H1 (cell line): Measurements from ENCODE around the gene CDON. TPM values are rescaled to one million over a fixed set of nuclear protein-coding genes. Genes with fewer than 3 reads are reported as not detected.
A peak's percentile ranks its signal among the peaks of the same experiment; 100 is the strongest.

Experiments used
- CTCF ChIA-PET: fragments of 300-600 bp; sonication (Branson Sonifier 250); formaldehyde crosslinking; loops from one replicate; lab custom pipeline; 2021; ENCODE audit not compliant: partially characterized antibody; lab: Charles Lee
- POLR2A ChIA-PET: fragments of 300-600 bp; sonication (Branson Sonifier 250); formaldehyde crosslinking; loops from one replicate; lab custom pipeline; 2021; ENCODE audit warnings: inconsistent platforms; ENCODE audit not compliant: partially characterized antibody; lab: Charles Lee
- DNase-seq, 2 experiments: peaks; one replicate each; pipeline versions ENCODE4 v3.0.0 to v3.0.0-alpha.2; 2010 to 2022; ENCODE audit warnings: low spot score in 2 of 2, low read depth in 1 of 2, mixed read lengths in 1 of 2
- FAIRE-seq: peaks from 2 replicates; lab custom pipeline; 2011; peaks lifted over from hg19 to GRCh38; lab: Jason Lieb, UNC
- H2AFZ ChIP-seq: 2 replicates; pipeline ENCODE4 v1.8.1; 2012; ENCODE audit warnings: low read length, inconsistent platforms
- H2AK5ac ChIP-seq: 2 replicates; pipeline ENCODE4 v1.6.1; 2013; ENCODE audit warnings: low read depth, low read length
- H2BK120ac ChIP-seq: replicated peaks from 2 replicates; pipeline ENCODE3; 2013; ENCODE audit warnings: low read depth, low read length, inconsistent platforms
- H2BK12ac ChIP-seq: 2 replicates; pipeline ENCODE4 v1.6.1; 2013; ENCODE audit warnings: low read depth, low read length
- H2BK15ac ChIP-seq: 2 replicates; pipeline ENCODE4 v1.6.1; 2013; ENCODE audit warnings: low read length
- H2BK20ac ChIP-seq: 2 replicates; pipeline ENCODE4 v1.6.1; 2013; ENCODE audit warnings: low read length
- H2BK5ac ChIP-seq: 2 replicates; pipeline ENCODE4 v1.6.1; 2013; ENCODE audit warnings: low read depth, low read length
- H3K14ac ChIP-seq: 2 replicates; pipeline ENCODE4 v1.6.1; 2013; ENCODE audit warnings: inconsistent platforms; ENCODE audit not compliant: insufficient read length
- H3K18ac ChIP-seq: 2 replicates; pipeline ENCODE4 v1.6.1; 2013; ENCODE audit warnings: low read length; ENCODE audit errors: extremely low read depth
- H3K23ac ChIP-seq: 2 replicates; pipeline ENCODE4 v1.6.1; 2013; ENCODE audit warnings: inconsistent platforms; ENCODE audit not compliant: insufficient read length
- H3K23me2 ChIP-seq: 2 replicates; pipeline ENCODE4 v1.6.1; 2013; ENCODE audit warnings: low read depth, low read length
- H3K27ac ChIP-seq: 2 replicates; pipeline ENCODE4 v1.6.1; 2011; ENCODE audit warnings: low read depth, low read length, inconsistent platforms
- H3K27me3 ChIP-seq, 4 experiments: replicated peaks in 1 of 4; 1 replicate in 1 of 4; 2 replicates in 3 of 4; pipeline versions ENCODE4 v1.6.1 to v1.8.1; 2011 to 2013; ENCODE audit warnings: low read length in 3 of 4, mild to moderate bottlenecking in 3 of 4, inconsistent platforms in 2 of 4, mixed read lengths in 2 of 4, moderate library complexity in 1 of 4; ENCODE audit not compliant: control insufficient read depth in 3 of 4, insufficient read depth in 3 of 4; ENCODE audit errors: extremely low read depth in 1 of 4
- H3K36me3 ChIP-seq, 4 experiments: 2 replicates each; pipeline versions ENCODE4 v1.6.1 to v1.8.1; 2011 to 2013; ENCODE audit warnings: mild to moderate bottlenecking in 4 of 4, low read length in 3 of 4, moderate library complexity in 2 of 4, control low read depth in 1 of 4, inconsistent platforms in 1 of 4; ENCODE audit not compliant: insufficient read depth in 4 of 4, control insufficient read depth in 2 of 4
- H3K4ac ChIP-seq: replicated peaks from 2 replicates; pipeline ENCODE3; 2013; ENCODE audit warnings: low read length, low read depth, mixed read lengths, inconsistent platforms; ENCODE audit not compliant: insufficient read length
- H3K4me1 ChIP-seq, 4 experiments: replicated peaks in 1 of 4; 1 replicate in 1 of 4; 2 replicates in 3 of 4; pipeline versions ENCODE4 v1.6.1 to v1.8.1; 2011 to 2013; ENCODE audit warnings: low read length in 3 of 4, inconsistent platforms in 2 of 4, mixed read lengths in 1 of 4; ENCODE audit not compliant: insufficient read depth in 4 of 4, control insufficient read depth in 3 of 4
- H3K4me2 ChIP-seq, 2 experiments: 2 replicates each; pipeline versions ENCODE4 v1.6.1 to v1.8.1; 2011 to 2013; ENCODE audit warnings: low read depth in 2 of 2, low read length in 2 of 2, control low read depth in 1 of 2, inconsistent platforms in 1 of 2, mild to moderate bottlenecking in 1 of 2; ENCODE audit not compliant: insufficient read depth in 1 of 2
- H3K4me3 ChIP-seq, 4 experiments: fragments of 200-600, 300-600 bp in 1 of 4; sonication (generic), shearing (Covaris generic), sonication (Bioruptor Twin) in 1 of 4; 2 replicates each; pipeline versions ENCODE4 v1.5.1 to v1.8.1; 2011 to 2016; ENCODE audit warnings: low read length in 4 of 4, low read depth in 3 of 4, control low read depth in 2 of 4, inconsistent platforms in 2 of 4, mild to moderate bottlenecking in 2 of 4, mixed read lengths in 1 of 4, moderate library complexity in 1 of 4; ENCODE audit not compliant: insufficient read depth in 2 of 4; ENCODE audit errors: extremely low read depth in 1 of 4
- H3K56ac ChIP-seq: replicated peaks from 2 replicates; pipeline ENCODE3; 2013; ENCODE audit warnings: low read depth, mild to moderate bottlenecking, mixed read lengths, low read length, inconsistent platforms; ENCODE audit not compliant: insufficient read length
- H3K79me1 ChIP-seq: 2 replicates; pipeline ENCODE4 v1.6.1; 2013; ENCODE audit warnings: low read depth, low read length, control low read depth
- H3K79me2 ChIP-seq, 2 experiments: 2 replicates each; pipeline versions ENCODE4 v1.6.1 to v1.8.1; 2012 to 2013; ENCODE audit warnings: low read length in 2 of 2, mild to moderate bottlenecking in 2 of 2, inconsistent platforms in 1 of 2; ENCODE audit not compliant: insufficient read depth in 2 of 2, control insufficient read depth in 1 of 2
- H3K9ac ChIP-seq, 4 experiments: replicated peaks in 1 of 4; 1 replicate in 1 of 4; 2 replicates in 3 of 4; pipeline versions ENCODE4 v1.6.1 to v1.8.1; 2011 to 2013; ENCODE audit warnings: low read depth in 3 of 4, low read length in 3 of 4, control low read depth in 2 of 4, mild to moderate bottlenecking in 2 of 4, moderate library complexity in 2 of 4, inconsistent platforms in 1 of 4; ENCODE audit errors: extremely low read depth in 1 of 4
- H3K9me3 ChIP-seq, 2 experiments: 2 replicates each; pipeline versions ENCODE4 v1.6.1 to v1.8.1; 2012 to 2013; ENCODE audit warnings: mild to moderate bottlenecking in 2 of 2, moderate library complexity in 2 of 2, control low read depth in 1 of 2, inconsistent platforms in 1 of 2, low read depth in 1 of 2, low read length in 1 of 2, mixed read lengths in 1 of 2; ENCODE audit not compliant: insufficient read depth in 2 of 2
- H4K20me1 ChIP-seq, 2 experiments: replicated peaks in 1 of 2; 2 replicates each; pipeline versions ENCODE3 to v1.8.1; 2011 to 2013; ENCODE audit warnings: inconsistent platforms in 2 of 2, low read length in 2 of 2, mild to moderate bottlenecking in 1 of 2; ENCODE audit not compliant: insufficient read depth in 2 of 2, control insufficient read depth in 1 of 2
- H4K5ac ChIP-seq: 2 replicates; pipeline ENCODE4 v1.6.1; 2013; ENCODE audit warnings: low read length, low read depth, mixed read lengths, inconsistent platforms; ENCODE audit not compliant: insufficient read length
- H4K8ac ChIP-seq: 2 replicates; pipeline ENCODE4 v1.8.0; 2013; ENCODE audit warnings: mild to moderate bottlenecking, moderate library complexity, low read length, inconsistent platforms; ENCODE audit not compliant: insufficient read depth; ENCODE audit errors: extremely low read depth
- H4K91ac ChIP-seq: replicated peaks from 2 replicates; pipeline ENCODE3; 2013; ENCODE audit warnings: low read length, mixed read lengths, inconsistent platforms; ENCODE audit not compliant: insufficient read length
- BCL11A ChIP-seq, 2 experiments: IDR thresholded peaks; one replicate each; pipeline ENCODE4 v1.6.1; 2011; ENCODE audit warnings: low read depth in 2 of 2, low read length in 2 of 2, mild to moderate bottlenecking in 2 of 2
- WGBS, 2 experiments: shearing (Covaris generic) in 1 of 2; methylation state at CpG; one replicate each; pipeline versions ENCODE4 v1.1.6 to v1.1.7; 2013 to 2015; ENCODE audit warnings: low lambda C conversion rate in 2 of 2, mixed read lengths in 2 of 2, inconsistent platforms in 1 of 2, low coverage in 1 of 2, missing lambda C conversion rate in 1 of 2; ENCODE audit not compliant: insufficient replicate concordance in 2 of 2, insufficient coverage in 1 of 2, insufficient read length in 1 of 2; ENCODE audit errors: extremely low coverage in 1 of 2, missing lambda C conversion rate in 1 of 2; 5-methylcytosine and 5-hydroxymethylcytosine counted together
- polyA plus RNA-seq, 7 experiments: library from polyadenylated mRNA; depleted of rRNA in 3 of 7; stranded (reverse) in 5 of 7; unstranded in 2 of 7; fragments of >200 nt in 5 of 7; fragments of 200-250 nt in 2 of 7; gene quantifications; 1 replicate in 5 of 7; 2 replicates in 1 of 7; 4 replicates in 1 of 7; pipeline versions ENCODE4 v1.2.1 to v1.2.3, GENCODE V29; 2011 to 2013; ENCODE audit warnings: missing spikeins in 2 of 7, mixed read lengths in 2 of 7
- total RNA-seq: library from RNA; stranded (reverse); fragmentation: NEBNext Ultra II Directional; extraction: Animal tissue kit (Norgen Biotek cat#: 25700); gene quantifications from 2 replicates; pipeline ENCODE4 v1.2.1, GENCODE V29; 2021

The CDON gene
- total and polyA plus RNA-seq, 2 of the 8 experiments (the other 6 are each of a cell fraction or from before 2014, with no cell fraction given): 11.0 to 32.5 TPM

- peaks cover 8 to 12% (median 10%) of the 10 kb centered on the region in 4 experiments for H3K4me1 ChIP-seq
- no peak overlapping the region for H2BK12ac ChIP-seq
- H3K14ac ChIP-seq: no peak overlapping the region
- peak overlapping the region; percentile 45; the same call in 1 of the 2 replicates for H4K8ac ChIP-seq
- 0 out of 2 replicates have a peak overlapping the region, but pooled peaks have one; percentile 10 for H2BK5ac ChIP-seq
- ChIA-PET CTCF (interaction anchor here (0.9 to 8.2 kb wide), 12 partner anchors 8 to 271 kb away, joined by 3 to 76 read pairs (median 4); no protein-coding TSS in a partner anchor), POLR2A (interaction anchor here (0.9 to 1.1 kb wide), 2 partner anchors 9 to 47 kb away, joined by 3 read pairs; no protein-coding TSS in a partner anchor)
- H3K4me3 ChIP-seq: no peak overlapping the region
- H2BK20ac ChIP-seq: no peak overlapping the region
- peak overlapping the region; percentile 56; the same call in 1 of the 2 replicates for H2AFZ ChIP-seq
- no peak overlapping the region for H4K91ac ChIP-seq
- H3K18ac ChIP-seq: no peak overlapping the region
- no peaks in the 10 kb centered on the region for H3K9me3 ChIP-seq
- H3K27me3 ChIP-seq: no peaks in the 10 kb centered on the region
- H3K27ac ChIP-seq: no peak overlapping the region
- H3K4me2 ChIP-seq: no peak overlapping the region
- DNase-seq: peak in 1 of 2 experiments; percentile 31
- no peak for TF ChIP-seq BCL11A (IDR thresholded peaks at IDR 0.05; ENCODE audit: low read depth in 2 of 2, low read length in 2 of 2)
- no peak overlapping the region for H3K56ac ChIP-seq
- H3K23me2 ChIP-seq: no peaks in the 10 kb centered on the region
- H4K20me1 ChIP-seq: no peaks in the 10 kb centered on the region
- H2BK120ac ChIP-seq: no peak overlapping the region
- H3K36me3 ChIP-seq: no peaks in the 10 kb centered on the region
- H2BK15ac ChIP-seq: no peak overlapping the region
- no peak for FAIRE-seq
- no peaks in the 10 kb centered on the region for H3K79me2 ChIP-seq
- no peak overlapping the region for H3K9ac ChIP-seq
- H3K23ac ChIP-seq: no peak overlapping the region
- no peak overlapping the region for H3K4ac ChIP-seq
- no peaks in the 10 kb centered on the region for H3K79me1 ChIP-seq
- WGBS, 2 experiments: 84% methylated on average over 5 of the region's 5 CpGs; no CpG with 5 or more reads in 1 of the 2 experiments
- no peak overlapping the region for H4K5ac ChIP-seq
- no peak overlapping the region for H2AK5ac ChIP-seq
These were observed 124.2 kb downstream of the CDON start for GRCh38 chr11:125938418-125938817.
